Neuronal stem cell (in vitro differentiated cells): Measurements from ENCODE around the gene ANTXR2.
"Not testable (repeated sequence)": the region's sequence is repeated elsewhere in the genome, so short reads cannot be mapped to it uniquely, and the experiment has no call there.

ENCODE experiments used
- DNase-seq: peaks from one replicate; pipeline ENCODE4 v3.0.0-alpha.2; 2013; ENCODE audit warnings: low spot score
- H2AFZ ChIP-seq: one replicate; pipeline ENCODE4 v1.6.1; 2013; ENCODE audit warnings: mild to moderate bottlenecking, low read length, inconsistent platforms
- H2AK5ac ChIP-seq: 2 replicates; pipeline ENCODE4 v1.6.1; 2013; ENCODE audit warnings: low read depth, mild to moderate bottlenecking, inconsistent platforms, low read length, moderate library complexity, mixed read lengths
- H2BK120ac ChIP-seq: 2 replicates; pipeline ENCODE4 v1.6.1; 2013; ENCODE audit warnings: low read depth, mild to moderate bottlenecking, inconsistent platforms, low read length, moderate library complexity, mixed read lengths
- H2BK12ac ChIP-seq: one replicate; pipeline ENCODE4 v1.6.1; 2013; ENCODE audit warnings: low read length, inconsistent platforms
- H2BK15ac ChIP-seq: 2 replicates; pipeline ENCODE4 v1.6.1; 2013; ENCODE audit warnings: mild to moderate bottlenecking, low read length, inconsistent platforms, mixed read lengths
- H2BK5ac ChIP-seq: one replicate; pipeline ENCODE4 v1.6.1; 2013; ENCODE audit warnings: inconsistent platforms, mild to moderate bottlenecking, low read length, moderate library complexity
- H3K14ac ChIP-seq: one replicate; pipeline ENCODE4 v1.6.1; 2013; ENCODE audit warnings: low read length, inconsistent platforms
- H3K18ac ChIP-seq: 2 replicates; pipeline ENCODE4 v1.6.1; 2013; ENCODE audit warnings: low read length, inconsistent platforms
- H3K23ac ChIP-seq: 2 replicates; pipeline ENCODE4 v1.6.1; 2013; ENCODE audit warnings: low read depth, mild to moderate bottlenecking, mixed read lengths, low read length, inconsistent platforms; ENCODE audit not compliant: poor library complexity
- H3K27ac ChIP-seq: replicated peaks from 3 replicates; pipeline ENCODE4 v1.5.1; 2013; ENCODE audit warnings: low read length, inconsistent platforms
- H3K27me3 ChIP-seq, 3 experiments: 2 replicates each; pipeline ENCODE4 v1.6.1; 2013; ENCODE audit warnings: low read length in 3 of 3, mild to moderate bottlenecking in 2 of 3, inconsistent platforms in 1 of 3, low read depth in 1 of 3, mixed read lengths in 1 of 3, moderate library complexity in 1 of 3; ENCODE audit not compliant: control insufficient read depth in 3 of 3, insufficient read depth in 3 of 3
- H3K36me3 ChIP-seq, 2 donors: replicated peaks in 1 of 2; 2 replicates each; pipeline ENCODE4 v1.6.1; 2013; ENCODE audit warnings: low read length in 2 of 2; ENCODE audit not compliant: control insufficient read depth in 2 of 2, insufficient read depth in 2 of 2
- H3K4ac ChIP-seq: 2 replicates; pipeline ENCODE4 v1.6.1; 2013; ENCODE audit warnings: inconsistent platforms, mild to moderate bottlenecking, low read length, moderate library complexity
- H3K4me1 ChIP-seq, 2 donors: 1 replicate in 1 of 2; 2 replicates in 1 of 2; pipeline ENCODE4 v1.6.1; 2013; ENCODE audit warnings: low read length in 2 of 2, low read depth in 1 of 2; ENCODE audit not compliant: control insufficient read depth in 2 of 2, insufficient read depth in 1 of 2
- H3K4me2 ChIP-seq: one replicate; pipeline ENCODE4 v1.6.1; 2013; ENCODE audit warnings: mild to moderate bottlenecking, low read length, inconsistent platforms; ENCODE audit not compliant: insufficient read depth, poor library complexity, severe bottlenecking
- H3K4me3 ChIP-seq, 2 donors: 2 replicates each; pipeline ENCODE4 v1.5.1; 2013; ENCODE audit warnings: low read length in 2 of 2, mild to moderate bottlenecking in 2 of 2, inconsistent platforms in 1 of 2, moderate library complexity in 1 of 2
- H3K79me1 ChIP-seq: one replicate; pipeline ENCODE4 v1.6.1; 2013; ENCODE audit warnings: low read depth, mild to moderate bottlenecking, inconsistent platforms, low read length, moderate library complexity
- H3K9ac ChIP-seq: one replicate; pipeline ENCODE4 v1.6.1; 2013; ENCODE audit warnings: mild to moderate bottlenecking, low read depth, low read length, inconsistent platforms; ENCODE audit not compliant: poor library complexity
- H3K9me3 ChIP-seq, 2 donors: replicated peaks in 1 of 2; 2 replicates each; pipeline versions ENCODE3 to v1.6.1; 2013; ENCODE audit warnings: low read length in 2 of 2, mild to moderate bottlenecking in 2 of 2, inconsistent platforms in 1 of 2, low read depth in 1 of 2, mixed read lengths in 1 of 2, moderate library complexity in 1 of 2; ENCODE audit not compliant: control insufficient read depth in 2 of 2, insufficient read depth in 1 of 2
- H4K8ac ChIP-seq: one replicate; pipeline ENCODE4 v1.6.1; 2013; ENCODE audit warnings: low read depth, mild to moderate bottlenecking, inconsistent platforms, low read length, moderate library complexity
- H4K91ac ChIP-seq: one replicate; pipeline ENCODE4 v1.6.1; 2013; ENCODE audit warnings: low read length, low read depth, mild to moderate bottlenecking, inconsistent platforms; ENCODE audit not compliant: poor library complexity
- WGBS, 2 donors: extraction: QIAGEN DNeasy Blood & Tissue Kit; methylation state at CpG; one replicate each; pipeline ENCODE4 v1.1.7; 2013; ENCODE audit warnings: missing lambda C conversion rate in 2 of 2, mixed read lengths in 1 of 2; ENCODE audit not compliant: insufficient read length in 2 of 2, insufficient replicate concordance in 1 of 2; ENCODE audit errors: extremely low coverage in 2 of 2; 5-methylcytosine and 5-hydroxymethylcytosine counted together

ANTXR2 gene

GRCh38 chr4:79991601-79992000, 81.4 kb downstream of the ANTXR2 start:
- no peak overlapping the region for H2BK15ac ChIP-seq
- H3K9ac ChIP-seq = no peak overlapping the region
- H3K9me3 ChIP-seq = peaks cover 1 to 15% of the 10 kb centered on the region in 2 donors
- no peak overlapping the region for H3K4me3 ChIP-seq
- no peak overlapping the region for H3K4ac ChIP-seq
- H3K27ac ChIP-seq = no peak overlapping the region
- no peak overlapping the region for H4K8ac ChIP-seq
- H4K91ac ChIP-seq = no peak overlapping the region
- peaks cover 0 to 2% of the 10 kb centered on the region in 2 donors for H3K4me1 ChIP-seq
- H2BK5ac ChIP-seq = no peak overlapping the region
- no peak overlapping the region for H3K14ac ChIP-seq
- H3K4me2 ChIP-seq = no peak overlapping the region
- H2AFZ ChIP-seq = no peak overlapping the region
- H3K79me1 ChIP-seq = peaks cover under 1% of the 10 kb centered on the region
- no CpG with 5 or more reads among the region's 3 CpGs for WGBS, 2 donors
- H2AK5ac ChIP-seq = no peak overlapping the region
- H3K23ac ChIP-seq = no peak overlapping the region
- H2BK12ac ChIP-seq = no peak overlapping the region
- no peak for DNase-seq
- no peak overlapping the region for H3K18ac ChIP-seq
- H3K36me3 ChIP-seq = peaks cover 0 to 1% of the 10 kb centered on the region in 2 donors
- no peaks in the 10 kb centered on the region for H3K27me3 ChIP-seq
- no peak overlapping the region for H2BK120ac ChIP-seq

GRCh38 chr4:79991100-79991499, 81.9 kb downstream of the ANTXR2 start:
- H3K4me3 ChIP-seq, H2AK5ac ChIP-seq, H3K23ac ChIP-seq, H2BK120ac ChIP-seq, H3K27me3 ChIP-seq, H3K79me1 ChIP-seq, H3K4ac ChIP-seq, H3K27ac ChIP-seq, H3K36me3 ChIP-seq, H2BK12ac ChIP-seq, H3K18ac ChIP-seq, H3K4me1 ChIP-seq, H4K91ac ChIP-seq, H3K4me2 ChIP-seq, DNase-seq, H4K8ac ChIP-seq, H3K9ac ChIP-seq, H2BK5ac ChIP-seq, H3K14ac ChIP-seq, H2AFZ ChIP-seq, H2BK15ac ChIP-seq: not testable (repeated sequence)
- no CpG with 5 or more reads among the region's 2 CpGs for WGBS, 2 donors
- H3K9me3 ChIP-seq = peaks cover 1 to 15% of the 10 kb centered on the region in 2 donors

DNA sequence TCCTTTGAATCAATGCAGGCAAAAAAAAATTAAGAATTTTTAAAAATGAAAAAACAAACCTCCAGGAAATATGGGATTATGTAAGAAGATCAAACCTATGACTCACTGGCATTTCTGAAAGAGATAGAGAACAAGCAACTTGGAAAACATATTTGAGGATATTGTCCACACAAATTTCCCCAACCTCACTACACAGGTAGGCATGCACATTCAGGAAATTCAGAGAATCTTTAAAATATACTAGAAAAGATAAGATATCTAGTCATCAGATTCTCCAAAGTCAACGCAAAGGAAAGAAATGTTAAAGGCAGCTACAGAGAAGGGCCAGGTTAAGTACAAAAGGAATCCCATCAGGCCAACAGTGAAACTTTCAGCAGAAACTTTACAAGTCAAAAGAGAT, 85.6 kb downstream of the ANTXR2 start:
- Histone ChIP-seq H3K27me3 (no peaks in the 10 kb centered on the region), H2AK5ac (no peak overlapping the region), H3K18ac (no peak overlapping the region), H2AFZ (no peak overlapping the region), H2BK120ac (no peak overlapping the region), H3K4ac (no peak overlapping the region), H3K36me3 (peaks cover 4 to 16% of the 10 kb centered on the region in 2 donors), H4K91ac (no peak overlapping the region), H2BK5ac (no peak overlapping the region), H3K14ac (no peak overlapping the region), H2BK12ac (no peak overlapping the region), H3K23ac (no peak overlapping the region), H3K9me3 (peaks cover 0 to 15% of the 10 kb centered on the region in 2 donors), H4K8ac (no peak overlapping the region), H3K4me2 (no peak overlapping the region), H3K79me1 (peaks cover 2% of the 10 kb centered on the region), H3K27ac (no peak overlapping the region), H3K4me3 (no peak overlapping the region), H3K4me1 (peaks cover 0 to 4% of the 10 kb centered on the region in 2 donors), H3K9ac (no peak overlapping the region), H2BK15ac (no peak overlapping the region)
- no peak for DNase-seq
- no CpG with 5 or more reads among the region's 1 CpG for WGBS, 2 donors

DNA sequence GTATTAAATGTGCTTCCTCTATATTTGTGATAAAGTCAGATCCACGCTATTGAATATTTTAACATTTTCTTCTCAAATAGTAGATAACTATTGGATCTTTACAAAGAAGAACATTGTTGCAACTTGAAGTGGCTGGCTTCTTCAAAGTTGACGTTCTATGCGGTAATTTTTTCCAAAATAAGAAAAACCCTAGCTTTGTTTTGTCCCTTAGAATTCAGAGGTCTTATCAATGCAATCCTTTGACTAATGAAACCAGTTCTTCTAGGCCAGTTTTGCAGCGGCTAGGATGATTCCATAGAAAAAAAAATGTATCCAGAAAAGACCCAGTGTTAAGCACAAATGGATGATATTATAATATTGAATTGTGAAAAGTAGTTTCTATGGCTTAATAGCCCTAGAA, 89.6 kb downstream of the ANTXR2 start:
- H3K14ac ChIP-seq = no peak overlapping the region
- no peak overlapping the region for H4K8ac ChIP-seq
- peaks cover 0 to 4% of the 10 kb centered on the region in 2 donors for H3K4me1 ChIP-seq
- H3K27ac ChIP-seq = no peak overlapping the region
- H3K9me3 ChIP-seq = no peaks in the 10 kb centered on the region
- no peak for DNase-seq
- H2AK5ac ChIP-seq = no peak overlapping the region
- no peak overlapping the region for H3K9ac ChIP-seq
- no peak overlapping the region for H3K4me3 ChIP-seq
- H4K91ac ChIP-seq = no peak overlapping the region
- H3K27me3 ChIP-seq = no peaks in the 10 kb centered on the region
- H3K36me3 ChIP-seq = peaks cover 4 to 25% of the 10 kb centered on the region in 2 donors
- no CpG with 5 or more reads among the region's 4 CpGs for WGBS, 2 donors
- no peak overlapping the region for H3K4me2 ChIP-seq
- H2BK120ac ChIP-seq = no peak overlapping the region
- H3K4ac ChIP-seq = no peak overlapping the region
- H2AFZ ChIP-seq = no peak overlapping the region
- no peak overlapping the region for H3K23ac ChIP-seq
- H2BK15ac ChIP-seq = no peak overlapping the region
- no peak overlapping the region for H2BK12ac ChIP-seq
- no peak overlapping the region for H2BK5ac ChIP-seq
- peaks cover 2% of the 10 kb centered on the region for H3K79me1 ChIP-seq
- no peak overlapping the region for H3K18ac ChIP-seq
